Lower leg skin (tissue), 3 donors: Measurements from ENCODE around the gene YPEL3.

Source experiments
- CTCF ChIP-seq, 3 donors: fragments of 450-650 bp; IDR thresholded peaks; one replicate each; pipeline ENCODE4 v1.5.1; 2016; ENCODE audit warnings: antibody characterized with exemption in 3 of 3, mild to moderate bottlenecking in 3 of 3, moderate library complexity in 2 of 3
- POLR2A ChIP-seq, 2 donors: fragments of 450-650 bp; IDR thresholded peaks; one replicate each; pipeline ENCODE4 v1.6.1; 2016 to 2017; ENCODE audit warnings: antibody characterized with exemption in 2 of 2, mild to moderate bottlenecking in 1 of 2, moderate library complexity in 1 of 2

- TF ChIP-seq CTCF (IDR thresholded peaks at IDR 0.05) (no peak), POLR2A (IDR thresholded peaks at IDR 0.05) (no peak)
Measured at GRCh38 chr16:30096862-30097563, 1.0 kb upstream of the YPEL3 start.
